22Rv1 (cell line): ENCODE data around the gene CHI3L2.

Experiments
- CTCF ChIP-seq: fragments of 450-650 bp; IDR thresholded peaks from 2 replicates; pipeline ENCODE4 v1.5.1; 2017; ENCODE audit warnings: mild to moderate bottlenecking
- ZFX ChIP-seq: fragments of 450-650 bp; IDR thresholded peaks from 2 replicates; pipeline ENCODE4 v1.6.1; 2017; ENCODE audit warnings: antibody characterized with exemption, borderline replicate concordance

GRCh38 chr1:111227434-111227833 is at the start of gene CHI3L2:
- TF ChIP-seq CTCF (no peak), ZFX (no peak)
